ENCODE measurements around the gene SUB1.

- TF ChIP-seq CTCF (IDR thresholded peaks at IDR 0.05; ENCODE audit: low read depth, low read length) (no peak), EZH2phosphoT487 (IDR thresholded peaks at IDR 0.05; ENCODE audit: low read depth) (no peak)
These were observed 18.8 kb upstream of the SUB1 start for GRCh38 chr5:32566319-32567111.
